ENCODE results near the gene TCF12. TPM values are rescaled to one million over a fixed set of nuclear protein-coding genes. Genes with fewer than 3 reads are reported as not detected.

The TCF12 gene
- total RNA-seq, 1 experiment from 2014 or later = 102 TPM

DNA sequence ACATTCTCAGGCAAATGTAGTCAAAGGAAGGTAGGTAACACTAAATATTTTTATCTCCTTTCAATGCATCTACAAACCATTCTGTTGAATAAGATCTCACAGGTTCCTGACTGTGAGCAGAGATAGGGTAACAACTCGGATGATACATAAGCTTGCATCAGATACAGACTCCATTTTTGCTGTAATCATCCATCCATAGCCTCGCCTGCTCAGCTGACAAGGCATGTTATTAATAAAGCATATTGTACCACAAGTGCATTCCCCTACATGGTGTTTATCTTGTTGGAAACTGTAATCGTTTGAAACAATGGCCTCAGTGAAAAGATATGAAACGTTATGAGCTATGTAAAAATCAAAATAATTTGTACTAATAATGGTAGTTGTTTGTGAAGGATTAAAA, 35.4 kb upstream of the TCF12 start:
- H3K27ac ChIP-seq (ENCODE audit: low read length) = no peak overlapping the region
- DNase-seq (ENCODE audit: low read depth, low spot score) (no peak), ATAC-seq (no peak)
- no peaks in the 10 kb centered on the region for H3K36me3 ChIP-seq (ENCODE audit: control insufficient read depth, insufficient read depth, low read length)
- TF ChIP-seq TCF7L2 (IDR thresholded peaks at IDR 0.05; ENCODE audit: low read depth, low read length) (no peak), POLR2AphosphoS5 (IDR thresholded peaks at IDR 0.05; ENCODE audit: low read depth, low read length) (no peak), SIN3A (IDR thresholded peaks at IDR 0.05; ENCODE audit: borderline replicate concordance, insufficient read depth, low read depth, low read length) (no peak)
- TF ChIP-seq, protein P1, sequence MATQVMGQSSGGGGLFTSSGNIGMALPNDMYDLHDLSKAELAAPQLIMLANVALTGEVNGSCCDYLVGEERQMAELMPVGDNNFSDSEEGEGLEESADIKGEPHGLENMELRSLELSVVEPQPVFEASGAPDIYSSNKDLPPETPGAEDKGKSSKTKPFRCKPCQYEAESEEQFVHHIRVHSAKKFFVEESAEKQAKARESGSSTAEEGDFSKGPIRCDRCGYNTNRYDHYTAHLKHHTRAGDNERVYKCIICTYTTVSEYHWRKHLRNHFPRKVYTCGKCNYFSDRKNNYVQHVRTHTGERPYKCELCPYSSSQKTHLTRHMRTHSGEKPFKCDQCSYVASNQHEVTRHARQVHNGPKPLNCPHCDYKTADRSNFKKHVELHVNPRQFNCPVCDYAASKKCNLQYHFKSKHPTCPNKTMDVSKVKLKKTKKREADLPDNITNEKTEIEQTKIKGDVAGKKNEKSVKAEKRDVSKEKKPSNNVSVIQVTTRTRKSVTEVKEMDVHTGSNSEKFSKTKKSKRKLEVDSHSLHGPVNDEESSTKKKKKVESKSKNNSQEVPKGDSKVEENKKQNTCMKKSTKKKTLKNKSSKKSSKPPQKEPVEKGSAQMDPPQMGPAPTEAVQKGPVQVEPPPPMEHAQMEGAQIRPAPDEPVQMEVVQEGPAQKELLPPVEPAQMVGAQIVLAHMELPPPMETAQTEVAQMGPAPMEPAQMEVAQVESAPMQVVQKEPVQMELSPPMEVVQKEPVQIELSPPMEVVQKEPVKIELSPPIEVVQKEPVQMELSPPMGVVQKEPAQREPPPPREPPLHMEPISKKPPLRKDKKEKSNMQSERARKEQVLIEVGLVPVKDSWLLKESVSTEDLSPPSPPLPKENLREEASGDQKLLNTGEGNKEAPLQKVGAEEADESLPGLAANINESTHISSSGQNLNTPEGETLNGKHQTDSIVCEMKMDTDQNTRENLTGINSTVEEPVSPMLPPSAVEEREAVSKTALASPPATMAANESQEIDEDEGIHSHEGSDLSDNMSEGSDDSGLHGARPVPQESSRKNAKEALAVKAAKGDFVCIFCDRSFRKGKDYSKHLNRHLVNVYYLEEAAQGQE (IDR thresholded peaks at IDR 0.05; ENCODE audit: insufficient read depth in 1 of 2, low read depth in 2 of 2, low read length in 1 of 2) = no peak
- TF ChIP-seq, protein P2, sequence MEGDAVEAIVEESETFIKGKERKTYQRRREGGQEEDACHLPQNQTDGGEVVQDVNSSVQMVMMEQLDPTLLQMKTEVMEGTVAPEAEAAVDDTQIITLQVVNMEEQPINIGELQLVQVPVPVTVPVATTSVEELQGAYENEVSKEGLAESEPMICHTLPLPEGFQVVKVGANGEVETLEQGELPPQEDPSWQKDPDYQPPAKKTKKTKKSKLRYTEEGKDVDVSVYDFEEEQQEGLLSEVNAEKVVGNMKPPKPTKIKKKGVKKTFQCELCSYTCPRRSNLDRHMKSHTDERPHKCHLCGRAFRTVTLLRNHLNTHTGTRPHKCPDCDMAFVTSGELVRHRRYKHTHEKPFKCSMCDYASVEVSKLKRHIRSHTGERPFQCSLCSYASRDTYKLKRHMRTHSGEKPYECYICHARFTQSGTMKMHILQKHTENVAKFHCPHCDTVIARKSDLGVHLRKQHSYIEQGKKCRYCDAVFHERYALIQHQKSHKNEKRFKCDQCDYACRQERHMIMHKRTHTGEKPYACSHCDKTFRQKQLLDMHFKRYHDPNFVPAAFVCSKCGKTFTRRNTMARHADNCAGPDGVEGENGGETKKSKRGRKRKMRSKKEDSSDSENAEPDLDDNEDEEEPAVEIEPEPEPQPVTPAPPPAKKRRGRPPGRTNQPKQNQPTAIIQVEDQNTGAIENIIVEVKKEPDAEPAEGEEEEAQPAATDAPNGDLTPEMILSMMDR (IDR thresholded peaks at IDR 0.05) = no peak
- intact Hi-C loops (cut with micrococcal nuclease; ENCODE audit: unreplicated experiment) = no loop called here
- POLR2A ChIA-PET = no interaction called here
- H3K9me3 ChIP-seq (ENCODE audit: control insufficient read depth, insufficient read depth, low read depth, low read length) = no peaks in the 10 kb centered on the region
- in situ Hi-C loops (cut with HindIII; ENCODE audit: low pct_unique_long_range_greater_than_20kb, low sequenced_read_pairs) = no loop called here
- no peak overlapping the region for H3K4me3 ChIP-seq (ENCODE audit: low read depth in 2 of 2, low read length in 2 of 2)
- BruUV-seq (replicated peaks) = no TSS peak
- CTCF ChIA-PET = no interaction called here
- peaks cover 5% of the 10 kb centered on the region for H3K4me1 ChIP-seq (ENCODE audit: control insufficient read depth, insufficient read depth, low read length)
- H3K27me3 ChIP-seq (ENCODE audit: control insufficient read depth, insufficient read depth, low read length) = no peaks in the 10 kb centered on the region

DNA sequence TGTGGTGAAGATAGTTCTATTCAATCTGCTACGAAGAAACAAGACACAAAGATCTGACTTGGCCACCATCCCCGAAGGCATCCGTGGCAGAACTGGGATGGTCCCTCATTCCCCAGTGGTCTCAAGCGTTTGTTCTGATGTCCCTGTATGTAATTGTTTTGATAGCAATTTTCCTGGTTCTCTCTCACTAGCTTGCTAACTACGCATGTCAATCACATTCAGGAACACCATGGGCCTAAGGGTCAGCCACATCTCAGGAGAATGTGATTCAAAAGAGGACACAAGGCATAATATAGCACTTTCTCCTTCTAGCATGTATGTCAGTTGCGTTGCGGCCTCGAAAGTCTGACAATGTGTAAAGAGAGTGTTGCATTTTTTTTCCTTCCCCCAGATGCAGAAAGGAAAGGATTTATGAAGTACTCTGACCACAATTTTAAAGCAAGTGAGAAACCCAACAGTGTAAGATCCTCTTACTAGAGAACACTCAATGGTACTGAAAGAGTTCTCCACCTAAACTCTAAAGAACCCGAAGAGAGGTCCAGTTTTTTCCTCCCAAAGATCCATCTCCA, 32.0 kb upstream of the TCF12 start:
- ChIA-PET CTCF (no interaction called here), POLR2A (interaction anchor here (1.3 kb wide), 1 partner anchor 32 kb away, joined by 4 read pairs; the partner anchor contains the start of gene TCF12)
- H3K27me3 ChIP-seq (ENCODE audit: control insufficient read depth, insufficient read depth, low read length) = no peaks in the 10 kb centered on the region
- no peak for DNase-seq (ENCODE audit: low read depth, low spot score)
- intact Hi-C loops (cut with micrococcal nuclease; ENCODE audit: unreplicated experiment) (no loop called here), in situ Hi-C loops (cut with HindIII; ENCODE audit: low pct_unique_long_range_greater_than_20kb, low sequenced_read_pairs) (no loop called here)
- peak overlapping the region; percentile 96 for H3K27ac ChIP-seq (ENCODE audit: low read length)
- H3K36me3 ChIP-seq (ENCODE audit: control insufficient read depth, insufficient read depth, low read length) = no peaks in the 10 kb centered on the region
- TF ChIP-seq TCF7L2 (IDR thresholded peaks at IDR 0.05; ENCODE audit: low read depth, low read length) (no peak), SIN3A (IDR thresholded peaks at IDR 0.05; ENCODE audit: borderline replicate concordance, insufficient read depth, low read depth, low read length) (no peak), POLR2AphosphoS5 (IDR thresholded peaks at IDR 0.05; ENCODE audit: low read depth, low read length) (no peak)
- TF ChIP-seq, protein P1 (IDR thresholded peaks at IDR 0.05; ENCODE audit: insufficient read depth in 1 of 2, low read depth in 2 of 2, low read length in 1 of 2) = no peak
- TF ChIP-seq, protein P2 (IDR thresholded peaks at IDR 0.05) = no peak
- H3K4me1 ChIP-seq (ENCODE audit: control insufficient read depth, insufficient read depth, low read length) = peaks cover 9% of the 10 kb centered on the region
- H3K9me3 ChIP-seq (ENCODE audit: control insufficient read depth, insufficient read depth, low read depth, low read length) = no peaks in the 10 kb centered on the region
- TSS peak; percentile 94 for BruUV-seq (replicated peaks)
- peak overlapping the region; percentile 60 to 75 for H3K4me3 ChIP-seq (ENCODE audit: low read depth in 2 of 2, low read length in 2 of 2)
- ATAC-seq = no peak
